Measurements from ENCODE around the gene TMSB4X. TPM values are rescaled to one million over a fixed set of nuclear protein-coding genes. Genes with fewer than 3 reads are reported as not detected.

TMSB4X gene
- total and polyA plus RNA-seq, 9 donors, result 1,993 to 5,006 (median 2,317) TPM

GRCh38 chrX:12953420-12953819, 21.5 kb upstream of the TMSB4X start:
- Histone ChIP-seq H3K27me3 (no peaks in the 10 kb centered on the region), H3K9me3 (no peaks in the 10 kb centered on the region), H3K27ac (no peak overlapping the region), H3K4me3 (no peak overlapping the region), H3K4me1 (ENCODE audit: insufficient read depth) (peaks cover 3% of the 10 kb centered on the region), H3K36me3 (no peaks in the 10 kb centered on the region)
- no peak for DNase-seq
- intact Hi-C loops (cut with DNase I), result no loop called here
- TF ChIP-seq EP300 (IDR thresholded peaks at IDR 0.05) (no peak), POLR2A (IDR thresholded peaks at IDR 0.05) (no peak), CTCF (IDR thresholded peaks at IDR 0.05) (no peak)
- WGBS, 3 donors, result 84 to 87% (median 84%) methylated on average over 8 of the region's 8 CpGs

GRCh38 chrX:12954376-12954775, 20.5 kb upstream of the TMSB4X start:
- H3K27ac ChIP-seq, result no peak overlapping the region
- intact Hi-C loops (cut with DNase I), result no loop called here
- H3K9me3 ChIP-seq, result no peaks in the 10 kb centered on the region
- no peak overlapping the region for H3K4me3 ChIP-seq
- H3K27me3 ChIP-seq, result no peaks in the 10 kb centered on the region
- 89 to 90% (median 89%) methylated on average over 9 of the region's 9 CpGs for WGBS, 3 donors
- H3K4me1 ChIP-seq (ENCODE audit: insufficient read depth), result peaks cover 3% of the 10 kb centered on the region
- no peaks in the 10 kb centered on the region for H3K36me3 ChIP-seq
- TF ChIP-seq EP300 (IDR thresholded peaks at IDR 0.05) (no peak), CTCF (IDR thresholded peaks at IDR 0.05) (no peak), POLR2A (IDR thresholded peaks at IDR 0.05) (no peak)
- DNase-seq, result no peak

- TF ChIP-seq POLR2A (IDR thresholded peaks at IDR 0.05) (no peak), CTCF (IDR thresholded peaks at IDR 0.05) (no peak)
- Histone ChIP-seq H3K36me3 (no peaks in the 10 kb centered on the region), H3K4me1 (ENCODE audit: insufficient read depth) (peaks cover 4% of the 10 kb centered on the region), H3K9me3 (no peaks in the 10 kb centered on the region), H3K27me3 (no peaks in the 10 kb centered on the region), H3K27ac (no peak overlapping the region), H3K4me3 (no peak overlapping the region)
- no peak for DNase-seq
- intact Hi-C loops (cut with DNase I), result no loop called here
- WGBS, 3 donors, result 67 to 72% (median 72%) methylated on average over 4 of the region's 4 CpGs
Measured at GRCh38 chrX:12954981-12955380, 19.9 kb upstream of the TMSB4X start.

- Histone ChIP-seq H3K27ac (no peak overlapping the region), H3K4me3 (no peak overlapping the region), H3K36me3 (no peaks in the 10 kb centered on the region), H3K4me1 (ENCODE audit: insufficient read depth) (peaks cover 4% of the 10 kb centered on the region), H3K27me3 (no peaks in the 10 kb centered on the region), H3K9me3 (no peaks in the 10 kb centered on the region)
- no peak for TF ChIP-seq POLR2A (IDR thresholded peaks at IDR 0.05)
- TF ChIP-seq EP300 (IDR thresholded peaks at IDR 0.05), result no peak
- no peak for TF ChIP-seq CTCF (IDR thresholded peaks at IDR 0.05)
- WGBS, 3 donors, result 59 to 64% (median 63%) methylated on average over 20 of the region's 20 CpGs
- intact Hi-C loops (cut with DNase I), result no loop called here
- DNase-seq, result no peak
Measured at GRCh38 chrX:12955882-12956703, 18.8 kb upstream of the TMSB4X start.

Measured in ovary (tissue), 9 donors.